IPS DF 19.7 (cell line): ENCODE measurements around the gene FREM1.

Source experiments
- DNase-seq: peaks from one replicate; pipeline ENCODE4 v3.0.0-alpha.2; 2013; ENCODE audit warnings: low read depth, low spot score

FREM1 gene

GRCh38 chr9:14814249-14814628 lies 96.0 kb downstream of the FREM1 start:
- DNase-seq = no peak

- DNase-seq = no peak
Observed at GRCh38 chr9:14813336-14814248, 96.6 kb downstream of the FREM1 start.

- DNase-seq = no peak
Observed at GRCh38 chr9:14812806-14813205, 97.4 kb downstream of the FREM1 start.

- no peak for DNase-seq
Observed at GRCh38 chr9:14811844-14812243, 98.4 kb downstream of the FREM1 start.

GRCh38 chr9:14806941-14807520 lies 103.2 kb downstream of the FREM1 start:
- no peak for DNase-seq

- DNase-seq = no peak
Observed at GRCh38 chr9:14799030-14799429, 111.2 kb downstream of the FREM1 start.

GRCh38 chr9:14797435-14797834 lies 112.8 kb downstream of the FREM1 start:
- DNase-seq = no peak

GRCh38 chr9:14793389-14793788 lies 116.8 kb downstream of the FREM1 start:
- no peak for DNase-seq

GRCh38 chr9:14790628-14791027 lies 119.6 kb downstream of the FREM1 start:
- DNase-seq = no peak

GRCh38 chr9:14788846-14789245 lies 121.4 kb downstream of the FREM1 start:
- no peak for DNase-seq

GRCh38 chr9:14783358-14783757 lies 126.9 kb downstream of the FREM1 start:
- DNase-seq = no peak

GRCh38 chr9:14782286-14783051 lies 127.8 kb downstream of the FREM1 start:
- DNase-seq = no peak

- DNase-seq = no peak
Observed at GRCh38 chr9:14780693-14781092, 129.5 kb downstream of the FREM1 start.

- no peak for DNase-seq
Observed at GRCh38 chr9:14780251-14780650, 130.0 kb downstream of the FREM1 start.

GRCh38 chr9:14779566-14780022 lies 130.6 kb downstream of the FREM1 start:
- no peak for DNase-seq

- no peak for DNase-seq
Observed at GRCh38 chr9:14778565-14778964, 131.7 kb downstream of the FREM1 start.

- DNase-seq = no peak
Observed at GRCh38 chr9:14775917-14776316, 134.3 kb downstream of the FREM1 start.

GRCh38 chr9:14770592-14770991 lies 139.6 kb downstream of the FREM1 start:
- DNase-seq = no peak

- DNase-seq = no peak
Observed at GRCh38 chr9:14769230-14769571, 141.0 kb downstream of the FREM1 start.

GRCh38 chr9:14768405-14769229 lies 141.6 kb downstream of the FREM1 start:
- no peak for DNase-seq

GRCh38 chr9:14766299-14766698 lies 143.9 kb downstream of the FREM1 start:
- no peak for DNase-seq

- no peak for DNase-seq
Observed at GRCh38 chr9:14761584-14761983, 148.6 kb downstream of the FREM1 start.
